HG02642 (cell line): ENCODE measurements around the gene EGFR.
"Not testable (repeated sequence)": the region's sequence is repeated elsewhere in the genome, so short reads cannot be mapped to it uniquely, and the experiment has no call there.

Source experiments
- ATAC-seq: cut with Tn5 transposase; IDR thresholded peaks from one replicate; pipeline ENCODE4 v1.9.1; 2021; ENCODE audit warnings: mild to moderate bottlenecking; ENCODE audit not compliant: unreplicated experiment, poor library complexity

Gene EGFR

DNA sequence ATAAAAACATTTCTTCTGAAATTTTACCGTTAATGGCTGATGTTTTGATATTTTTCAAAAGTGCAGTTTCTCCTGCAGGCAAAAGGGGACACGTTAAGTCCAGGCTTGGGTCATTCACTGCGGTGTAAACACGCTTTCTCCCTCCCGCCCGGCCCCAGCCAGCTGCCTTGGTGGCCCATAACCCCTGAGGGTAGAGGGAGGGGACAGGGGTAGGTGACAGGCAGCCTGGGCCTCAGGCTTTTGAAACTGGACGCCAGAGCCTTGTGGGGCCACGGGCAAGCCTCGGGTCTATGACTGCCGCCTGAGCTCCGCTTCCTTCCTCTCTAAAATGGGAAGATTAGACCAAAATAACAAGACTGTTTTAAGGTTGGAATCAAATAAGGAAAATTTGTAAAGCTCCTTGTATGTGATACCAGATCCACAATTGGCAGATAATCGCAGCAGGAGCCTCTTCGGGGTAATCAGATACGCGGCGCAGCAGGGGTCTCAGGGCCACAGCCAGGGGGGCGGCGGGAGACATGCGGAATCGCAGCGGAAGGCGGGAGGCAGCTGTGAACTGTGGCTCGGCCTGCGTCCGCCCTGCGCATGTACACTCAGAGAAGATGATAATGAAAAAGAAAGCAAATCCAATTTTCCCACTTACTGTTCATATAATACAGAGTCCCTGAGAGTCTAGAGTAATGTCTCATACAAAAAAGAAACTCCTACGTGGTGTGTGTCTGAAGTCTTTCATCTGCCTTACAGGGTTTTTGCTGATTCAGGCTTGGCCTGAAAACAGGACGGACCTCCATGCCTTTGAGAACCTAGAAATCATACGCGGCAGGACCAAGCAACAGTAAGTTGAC, 138.3 kb downstream of the EGFR start:
- no peak for ATAC-seq

DNA sequence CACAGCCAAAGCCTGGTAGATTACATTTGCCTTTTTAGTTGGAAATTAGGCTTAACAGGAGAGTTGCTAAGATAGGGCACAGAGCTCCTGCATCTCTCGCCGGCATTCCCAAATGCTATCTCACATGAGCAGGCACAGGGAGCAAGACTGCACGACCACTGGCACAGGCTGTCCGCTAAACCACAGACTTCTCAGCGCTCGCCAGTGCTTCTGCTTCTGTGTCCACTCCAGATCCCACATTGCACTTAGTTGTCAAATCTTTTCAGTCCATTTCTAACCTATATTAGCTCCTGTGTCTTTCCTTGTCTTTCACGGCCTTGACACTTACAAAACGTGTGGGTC, 138.9 kb downstream of the EGFR start:
- ATAC-seq = no peak

DNA sequence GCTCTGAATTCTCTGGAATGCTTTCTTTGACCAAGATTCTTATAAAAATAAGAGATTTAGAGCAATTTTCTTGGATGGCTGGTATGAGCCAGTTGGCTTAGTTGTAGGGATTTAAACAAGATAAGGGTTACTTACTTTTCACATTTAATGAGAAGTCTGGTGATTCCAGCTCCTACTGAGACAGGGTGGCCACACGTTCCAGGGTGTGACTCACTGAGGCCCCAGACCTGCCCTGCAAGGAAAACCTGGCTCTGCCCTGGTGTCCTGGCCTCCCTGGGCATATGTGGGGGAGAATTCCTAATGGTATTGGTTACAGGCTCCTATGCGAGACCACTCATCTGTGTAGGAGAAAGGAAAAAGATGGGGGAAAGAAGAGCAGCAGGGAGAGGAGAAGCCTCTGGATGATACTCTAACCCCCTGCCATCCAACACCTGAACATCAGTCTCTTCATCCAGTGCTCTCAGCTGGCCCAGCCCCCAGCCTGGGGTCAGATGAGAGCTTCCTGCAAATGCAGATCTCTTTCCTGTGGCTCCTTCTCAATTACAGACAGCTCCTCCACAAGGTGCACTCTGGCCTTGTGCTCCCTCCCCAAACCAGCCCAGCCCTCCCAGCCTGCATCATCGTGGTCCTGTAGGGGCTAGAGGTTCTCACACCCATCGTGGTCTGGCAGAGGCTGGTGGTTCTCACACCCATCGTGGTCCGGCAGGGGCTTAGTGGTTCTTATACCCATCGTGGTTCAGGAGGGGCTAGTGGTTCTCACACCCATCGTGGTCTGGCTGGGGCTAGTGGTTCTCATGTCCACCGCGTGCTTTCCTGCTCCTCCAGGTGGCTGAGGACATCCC, 139.9 kb downstream of the EGFR start:
- no peak for ATAC-seq

DNA sequence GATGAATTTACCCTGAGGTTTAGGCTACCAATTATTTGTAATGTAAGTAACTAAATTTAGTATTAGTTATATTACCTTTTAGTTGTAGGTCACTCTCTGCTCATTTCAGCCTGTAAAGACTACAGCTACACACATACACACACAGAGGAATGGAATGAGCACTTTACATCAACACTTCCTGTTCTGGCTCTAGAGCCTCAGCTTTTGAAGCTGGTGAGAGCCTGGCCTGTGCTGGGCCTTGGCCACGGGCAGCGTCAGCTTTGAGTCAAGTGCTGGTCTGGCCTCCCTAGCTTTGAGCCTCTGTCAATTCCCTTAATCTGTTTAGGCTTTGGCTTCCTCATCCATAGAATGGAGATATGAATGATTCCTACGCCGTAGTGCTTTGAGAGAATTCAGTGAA, 141.7 kb downstream of the EGFR start:
- no peak for ATAC-seq

DNA sequence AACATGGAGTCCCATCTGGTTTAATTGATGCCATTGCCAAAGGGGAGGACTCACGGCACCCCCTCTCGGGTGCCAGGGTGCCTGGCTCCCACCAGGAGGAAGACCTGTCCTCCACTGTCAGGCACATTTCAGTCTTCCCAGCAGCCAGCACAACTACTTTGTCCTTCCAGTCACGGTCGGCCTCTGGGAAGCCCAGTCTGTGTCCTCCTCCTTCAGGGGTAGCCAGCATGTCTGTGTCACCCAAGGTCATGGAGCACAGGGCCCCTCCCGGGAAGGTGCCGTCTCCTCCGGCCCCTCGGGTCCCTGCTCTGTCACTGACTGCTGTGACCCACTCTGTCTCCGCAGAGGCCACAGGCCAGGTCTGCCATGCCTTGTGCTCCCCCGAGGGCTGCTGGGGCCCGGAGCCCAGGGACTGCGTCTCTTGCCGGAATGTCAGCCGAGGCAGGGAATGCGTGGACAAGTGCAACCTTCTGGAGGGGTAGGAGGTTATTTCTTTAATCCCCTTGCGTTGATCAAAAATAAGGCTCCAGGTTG, 142.4 kb downstream of the EGFR start:
- ATAC-seq = no peak

DNA sequence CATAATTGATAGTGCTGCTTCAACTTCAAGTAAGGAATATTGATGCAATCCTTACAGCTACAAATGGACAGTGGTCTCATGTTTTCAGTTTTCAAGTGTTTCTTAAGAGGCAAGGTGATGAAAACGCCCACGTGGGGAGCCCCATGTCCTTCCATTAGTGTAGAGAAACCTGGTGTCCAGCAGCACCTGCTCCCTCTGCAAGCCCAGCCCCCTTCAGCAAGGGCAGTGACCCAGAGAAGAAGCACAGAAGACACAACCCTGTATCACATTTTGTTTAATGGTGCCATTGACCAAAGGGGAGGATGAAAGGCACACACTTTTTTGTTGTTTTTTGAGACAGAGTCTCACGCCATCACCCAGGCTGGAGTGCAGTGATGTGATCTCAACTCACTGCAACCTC, 143.7 kb downstream of the EGFR start:
- ATAC-seq = no peak

DNA sequence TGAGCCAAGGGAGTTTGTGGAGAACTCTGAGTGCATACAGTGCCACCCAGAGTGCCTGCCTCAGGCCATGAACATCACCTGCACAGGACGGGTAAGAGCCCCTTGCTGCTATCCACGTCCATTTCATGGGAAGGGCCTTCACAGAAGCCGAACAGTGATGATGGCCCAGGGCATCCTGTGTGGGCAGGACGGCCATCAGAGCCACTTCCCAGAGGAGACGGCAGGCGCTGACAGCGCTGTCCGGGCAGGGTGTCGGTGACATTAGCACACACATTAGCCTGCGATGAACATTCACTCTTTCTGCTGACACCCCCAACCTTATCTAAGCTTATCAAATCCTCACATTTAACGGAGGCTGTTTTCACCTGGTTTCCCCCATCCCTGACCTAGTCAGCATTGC, 144.9 kb downstream of the EGFR start:
- ATAC-seq = no peak

DNA sequence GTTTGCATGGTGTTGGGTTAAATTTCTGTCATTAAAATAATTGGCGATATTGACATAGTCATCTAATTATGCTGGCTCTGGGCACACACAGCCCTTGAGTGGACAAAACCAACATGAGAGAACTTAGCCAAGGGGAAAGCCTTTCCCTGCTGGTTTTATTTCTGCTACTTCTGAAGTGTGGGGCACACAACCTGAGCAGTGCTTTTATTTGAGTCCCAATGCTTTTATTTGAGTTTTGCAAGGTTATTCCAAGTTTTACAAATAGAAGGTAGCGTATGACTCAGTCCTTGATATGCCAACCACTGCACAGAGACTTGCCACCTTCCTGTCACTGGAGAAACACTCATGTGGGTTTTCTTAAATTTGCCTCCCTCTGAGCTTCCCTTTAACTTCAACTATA, 145.7 kb downstream of the EGFR start:
- no peak for ATAC-seq

DNA sequence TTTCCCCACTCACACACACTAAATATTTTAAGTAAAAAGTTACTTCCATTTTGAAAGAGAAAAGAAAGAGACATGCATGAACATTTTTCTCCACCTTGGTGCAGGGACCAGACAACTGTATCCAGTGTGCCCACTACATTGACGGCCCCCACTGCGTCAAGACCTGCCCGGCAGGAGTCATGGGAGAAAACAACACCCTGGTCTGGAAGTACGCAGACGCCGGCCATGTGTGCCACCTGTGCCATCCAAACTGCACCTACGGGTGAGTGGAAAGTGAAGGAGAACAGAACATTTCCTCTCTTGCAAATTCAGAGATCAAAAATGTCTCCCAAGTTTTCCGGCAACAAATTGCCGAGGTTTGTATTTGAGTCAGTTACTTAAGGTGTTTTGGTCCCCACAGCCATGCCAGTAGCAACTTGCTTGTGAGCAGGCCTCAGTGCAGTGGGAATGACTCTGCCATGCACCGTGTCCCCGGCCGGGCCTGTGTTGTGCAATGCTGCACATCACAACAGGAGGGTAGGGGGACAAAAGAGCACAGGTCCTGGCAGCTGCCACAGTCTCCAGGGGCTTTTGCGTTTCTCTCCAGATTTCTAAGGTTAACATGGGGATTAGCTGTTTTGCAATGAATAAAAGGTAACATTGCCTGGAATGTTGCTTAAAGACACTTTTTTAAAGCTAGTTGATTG, 146.5 kb downstream of the EGFR start:
- no peak for ATAC-seq

DNA sequence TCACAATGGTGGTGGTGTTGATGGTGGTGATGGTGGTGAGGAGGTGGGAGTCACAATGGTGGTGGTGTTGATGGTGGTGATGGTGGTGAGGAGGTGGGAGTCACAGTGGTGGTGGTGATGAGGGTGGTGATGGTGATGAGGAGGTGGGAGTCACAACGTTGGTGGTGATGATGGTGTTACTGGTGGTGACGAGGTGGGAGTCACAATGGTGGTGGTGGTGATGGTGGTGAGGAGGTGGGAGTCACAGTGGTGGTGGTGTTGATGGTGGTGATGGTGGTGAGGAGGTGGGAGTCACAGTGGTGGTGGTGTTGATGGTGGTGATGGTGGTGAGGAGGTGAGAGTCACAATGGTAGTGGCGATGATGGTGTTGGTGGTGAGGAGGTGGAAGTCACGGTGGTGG, 148.5 kb downstream of the EGFR start:
- ATAC-seq = not testable (repeated sequence)

DNA sequence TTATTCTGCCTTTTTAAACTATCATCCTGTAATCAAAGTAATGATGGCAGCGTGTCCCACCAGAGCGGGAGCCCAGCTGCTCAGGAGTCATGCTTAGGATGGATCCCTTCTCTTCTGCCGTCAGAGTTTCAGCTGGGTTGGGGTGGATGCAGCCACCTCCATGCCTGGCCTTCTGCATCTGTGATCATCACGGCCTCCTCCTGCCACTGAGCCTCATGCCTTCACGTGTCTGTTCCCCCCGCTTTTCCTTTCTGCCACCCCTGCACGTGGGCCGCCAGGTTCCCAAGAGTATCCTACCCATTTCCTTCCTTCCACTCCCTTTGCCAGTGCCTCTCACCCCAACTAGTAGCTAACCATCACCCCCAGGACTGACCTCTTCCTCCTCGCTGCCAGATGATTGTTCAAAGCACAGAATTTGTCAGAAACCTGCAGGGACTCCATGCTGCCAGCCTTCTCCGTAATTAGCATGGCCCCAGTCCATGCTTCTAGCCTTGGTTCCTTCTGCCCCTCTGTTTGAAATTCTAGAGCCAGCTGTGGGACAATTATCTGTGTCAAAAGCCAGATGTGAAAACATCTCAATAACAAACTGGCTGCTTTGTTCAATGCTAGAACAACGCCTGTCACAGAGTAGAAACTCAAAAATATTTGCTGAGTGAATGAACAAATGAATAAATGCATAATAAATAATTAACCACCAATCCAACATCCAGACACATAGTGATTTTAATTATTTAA, 151.7 kb downstream of the EGFR start:
- no peak for ATAC-seq

DNA sequence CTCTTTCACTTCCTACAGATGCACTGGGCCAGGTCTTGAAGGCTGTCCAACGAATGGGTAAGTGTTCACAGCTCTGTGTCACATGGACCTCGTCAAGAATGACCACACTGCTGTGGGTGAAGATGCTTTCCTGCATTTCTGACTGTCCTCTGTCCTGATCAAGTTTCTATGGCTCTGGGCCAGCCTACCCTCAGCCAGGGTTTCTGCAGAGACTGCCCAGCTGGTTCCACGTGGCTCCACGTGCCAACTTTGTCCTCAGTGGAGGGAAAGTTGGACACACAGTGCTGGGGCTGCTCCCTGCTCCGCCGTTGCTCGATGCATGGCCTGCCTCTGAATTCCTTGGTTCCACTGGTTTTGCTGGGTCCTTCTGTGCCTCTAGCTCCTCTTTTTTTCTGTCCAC, 152.3 kb downstream of the EGFR start:
- ATAC-seq = no peak

DNA sequence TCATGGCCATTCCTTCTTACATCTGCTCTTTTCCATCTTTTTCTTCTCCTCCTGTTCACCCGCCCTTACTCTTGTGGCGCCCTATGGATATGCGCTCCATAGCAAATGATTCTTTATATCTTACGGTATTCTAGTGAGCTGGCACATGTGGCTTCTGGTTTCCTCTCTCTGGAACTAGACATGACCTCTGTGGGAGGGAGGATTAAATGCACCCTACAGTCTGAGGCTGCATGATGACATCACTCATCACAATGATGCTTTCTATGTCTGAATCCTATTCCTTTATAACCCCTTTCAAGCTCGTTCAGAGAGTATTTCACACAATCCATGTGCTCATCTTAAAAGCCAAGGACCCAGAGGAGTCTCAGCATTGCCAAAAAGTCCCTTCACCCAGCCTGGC, 153.3 kb downstream of the EGFR start:
- no peak for ATAC-seq

DNA sequence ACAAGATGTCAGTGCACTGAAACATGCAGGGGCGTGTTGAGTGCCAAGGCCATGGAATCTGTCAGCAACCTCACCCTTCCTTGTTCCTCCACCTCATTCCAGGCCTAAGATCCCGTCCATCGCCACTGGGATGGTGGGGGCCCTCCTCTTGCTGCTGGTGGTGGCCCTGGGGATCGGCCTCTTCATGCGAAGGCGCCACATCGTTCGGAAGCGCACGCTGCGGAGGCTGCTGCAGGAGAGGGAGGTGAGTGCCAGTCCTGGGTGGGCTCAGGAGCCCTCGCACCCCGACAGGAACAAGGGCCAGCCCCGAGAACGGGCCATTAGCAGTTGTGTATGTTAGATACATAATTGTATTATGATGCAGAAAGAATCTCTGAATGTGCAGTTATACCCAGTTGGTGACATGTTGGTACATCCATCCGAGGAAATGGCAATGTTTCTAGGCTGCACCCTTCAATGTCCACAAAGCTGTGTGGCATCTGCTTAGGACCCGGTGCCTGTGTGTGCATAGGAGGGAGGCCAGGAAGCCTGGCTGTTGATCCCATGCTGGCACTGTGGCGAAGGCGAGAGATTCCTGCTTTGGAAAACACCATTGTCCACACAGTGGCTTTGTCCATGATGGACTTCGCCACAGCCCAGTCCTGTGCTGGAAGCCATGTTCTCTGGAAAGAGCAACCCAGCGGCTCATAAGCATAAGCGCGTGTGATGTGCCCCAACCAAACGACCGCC, 154.2 kb downstream of the EGFR start:
- ATAC-seq = no peak

DNA sequence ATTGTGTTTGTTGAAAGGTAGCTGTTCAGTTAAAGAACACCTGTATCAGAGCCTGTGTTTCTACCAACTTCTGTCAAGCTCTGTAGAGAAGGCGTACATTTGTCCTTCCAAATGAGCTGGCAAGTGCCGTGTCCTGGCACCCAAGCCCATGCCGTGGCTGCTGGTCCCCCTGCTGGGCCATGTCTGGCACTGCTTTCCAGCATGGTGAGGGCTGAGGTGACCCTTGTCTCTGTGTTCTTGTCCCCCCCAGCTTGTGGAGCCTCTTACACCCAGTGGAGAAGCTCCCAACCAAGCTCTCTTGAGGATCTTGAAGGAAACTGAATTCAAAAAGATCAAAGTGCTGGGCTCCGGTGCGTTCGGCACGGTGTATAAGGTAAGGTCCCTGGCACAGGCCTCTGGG, 154.9 kb downstream of the EGFR start:
- ATAC-seq = no peak

DNA sequence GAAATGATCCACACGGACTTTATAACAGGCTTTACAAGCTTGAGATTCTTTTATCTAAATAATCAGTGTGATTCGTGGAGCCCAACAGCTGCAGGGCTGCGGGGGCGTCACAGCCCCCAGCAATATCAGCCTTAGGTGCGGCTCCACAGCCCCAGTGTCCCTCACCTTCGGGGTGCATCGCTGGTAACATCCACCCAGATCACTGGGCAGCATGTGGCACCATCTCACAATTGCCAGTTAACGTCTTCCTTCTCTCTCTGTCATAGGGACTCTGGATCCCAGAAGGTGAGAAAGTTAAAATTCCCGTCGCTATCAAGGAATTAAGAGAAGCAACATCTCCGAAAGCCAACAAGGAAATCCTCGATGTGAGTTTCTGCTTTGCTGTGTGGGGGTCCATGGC, 155.6 kb downstream of the EGFR start:
- no peak for ATAC-seq

DNA sequence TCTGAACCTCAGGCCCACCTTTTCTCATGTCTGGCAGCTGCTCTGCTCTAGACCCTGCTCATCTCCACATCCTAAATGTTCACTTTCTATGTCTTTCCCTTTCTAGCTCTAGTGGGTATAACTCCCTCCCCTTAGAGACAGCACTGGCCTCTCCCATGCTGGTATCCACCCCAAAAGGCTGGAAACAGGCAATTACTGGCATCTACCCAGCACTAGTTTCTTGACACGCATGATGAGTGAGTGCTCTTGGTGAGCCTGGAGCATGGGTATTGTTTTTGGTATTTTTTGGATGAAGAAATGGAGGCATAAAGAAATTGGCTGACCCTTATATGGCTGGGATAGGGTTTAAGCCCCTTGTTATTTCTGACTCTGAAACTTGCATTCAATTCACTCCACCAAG, 156.0 kb downstream of the EGFR start:
- ATAC-seq = no peak

DNA sequence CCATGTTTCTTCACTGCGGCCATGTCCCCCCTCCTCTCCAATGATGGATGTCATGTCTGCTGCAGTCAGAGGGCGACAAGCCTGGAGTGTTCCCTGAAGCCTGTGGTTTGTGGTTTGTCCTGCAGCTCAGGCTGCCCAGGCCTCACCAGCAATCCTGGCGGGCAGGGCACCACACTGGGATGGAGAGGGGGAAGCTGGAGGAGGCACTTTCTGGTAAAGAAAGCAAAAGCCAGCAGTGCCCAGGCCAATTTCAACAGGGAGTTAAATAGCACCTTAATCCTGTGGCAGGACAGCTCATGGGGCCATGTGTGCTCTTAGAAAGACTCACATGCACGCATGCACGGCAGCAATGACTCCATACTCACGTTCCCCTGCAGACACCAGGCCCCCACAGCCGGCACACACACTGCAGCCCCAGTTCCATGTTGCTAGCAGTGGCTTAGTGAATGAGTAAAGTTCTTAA, 158.3 kb downstream of the EGFR start:
- ATAC-seq = no peak

DNA sequence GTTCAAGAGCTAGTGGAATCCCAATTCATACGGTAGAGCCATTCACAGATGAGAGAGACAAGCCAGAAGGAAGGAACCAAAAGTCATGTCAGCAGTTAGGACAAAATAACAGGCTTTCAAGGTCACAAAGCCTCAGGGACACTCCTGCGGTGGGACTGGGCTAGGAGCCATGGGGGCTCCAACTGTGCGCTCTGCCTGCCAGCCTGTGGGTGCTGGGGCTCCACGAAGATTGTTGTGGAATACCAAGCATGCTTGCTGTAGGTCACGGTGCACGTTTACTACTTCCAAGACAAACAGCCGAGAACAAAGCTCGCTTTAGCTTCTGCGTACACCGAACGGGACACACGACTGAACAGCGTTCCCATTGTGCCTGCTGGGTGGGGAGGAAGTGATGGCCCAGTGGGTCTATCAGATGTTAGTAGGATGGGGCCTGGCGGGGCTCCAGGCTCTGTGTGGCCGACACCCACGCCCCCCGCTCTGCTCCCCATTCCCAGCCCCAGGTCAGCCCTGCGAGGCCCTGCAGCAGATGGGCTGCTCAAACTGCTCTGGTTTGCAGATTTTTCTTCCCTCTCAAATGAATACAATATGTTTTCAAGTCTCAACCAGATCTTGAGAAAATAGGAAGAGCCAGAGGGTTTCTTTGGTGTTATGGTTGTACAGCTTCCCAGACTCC, 158.9 kb downstream of the EGFR start:
- no peak for ATAC-seq
